Stimulated activated CD4-positive, alpha-beta T cell treated with anti-CD3 and anti-CD28 coated beads, Interleukin-1b, Interleukin-23, amount 100 ng/mL, for 24 hours (primary cell): ENCODE data around the gene CCL17.
"Not testable (repeated sequence)": the region's sequence is repeated elsewhere in the genome, so short reads cannot be mapped to it uniquely, and the experiment has no call there.

Source experiments
- DNase-seq, 4 experiments: peaks; one replicate each; pipeline ENCODE4 v3.0.0-alpha.2; 2020; ENCODE audit warnings: low read depth in 4 of 4, low spot score in 1 of 4

CCL17 gene

GRCh38 chr16:57395026-57395425 lies 9.5 kb upstream of the CCL17 start:
- no peak for DNase-seq

- DNase-seq = no peak
These were observed 7.8 kb upstream of the CCL17 start for GRCh38 chr16:57396786-57397185.

GRCh38 chr16:57397493-57397892 lies 7.1 kb upstream of the CCL17 start:
- DNase-seq = not testable (repeated sequence)

GRCh38 chr16:57401943-57402640 lies 2.5 kb upstream of the CCL17 start:
- DNase-seq = no peak

- no peak for DNase-seq
These were observed 530 bp downstream of the CCL17 start for GRCh38 chr16:57405097-57405496.

- no peak for DNase-seq
These were observed 2.3 kb downstream of the CCL17 start for GRCh38 chr16:57406881-57407280.

GRCh38 chr16:57407521-57408353 lies 3.2 kb downstream of the CCL17 start:
- DNase-seq = no peak

- DNase-seq = no peak
These were observed 4.5 kb downstream of the CCL17 start for GRCh38 chr16:57409065-57409464.

GRCh38 chr16:57409870-57410587 lies 5.5 kb downstream of the CCL17 start:
- no peak for DNase-seq

- no peak for DNase-seq
These were observed 6.9 kb downstream of the CCL17 start for GRCh38 chr16:57411362-57411976.

- no peak for DNase-seq
These were observed 8.0 kb downstream of the CCL17 start for GRCh38 chr16:57412584-57412983.

GRCh38 chr16:57413301-57413730 lies 8.7 kb downstream of the CCL17 start:
- no peak for DNase-seq

GRCh38 chr16:57413733-57414132 lies 9.2 kb downstream of the CCL17 start:
- no peak for DNase-seq

- DNase-seq = no peak
These were observed 11.5 kb downstream of the CCL17 start for GRCh38 chr16:57416084-57416483.

- no peak for DNase-seq
These were observed 14.9 kb downstream of the CCL17 start for GRCh38 chr16:57419506-57419905.

- DNase-seq = no peak
These were observed 17.7 kb downstream of the CCL17 start for GRCh38 chr16:57422026-57422944.

- no peak for DNase-seq
These were observed 18.6 kb downstream of the CCL17 start for GRCh38 chr16:57423152-57423551.

- DNase-seq = no peak
These were observed 20.0 kb downstream of the CCL17 start for GRCh38 chr16:57424583-57424982.

GRCh38 chr16:57426356-57426755 lies 21.8 kb downstream of the CCL17 start:
- DNase-seq = no peak

- DNase-seq = no peak
These were observed 22.7 kb downstream of the CCL17 start for GRCh38 chr16:57427307-57427706.
